Measurements from ENCODE around the gene NKTR. TPM values are rescaled to one million over a fixed set of nuclear protein-coding genes. Genes with fewer than 3 reads are reported as not detected.

NKTR gene
- total RNA-seq, 1 donor from 2014 or later = 50.0 TPM

DNA sequence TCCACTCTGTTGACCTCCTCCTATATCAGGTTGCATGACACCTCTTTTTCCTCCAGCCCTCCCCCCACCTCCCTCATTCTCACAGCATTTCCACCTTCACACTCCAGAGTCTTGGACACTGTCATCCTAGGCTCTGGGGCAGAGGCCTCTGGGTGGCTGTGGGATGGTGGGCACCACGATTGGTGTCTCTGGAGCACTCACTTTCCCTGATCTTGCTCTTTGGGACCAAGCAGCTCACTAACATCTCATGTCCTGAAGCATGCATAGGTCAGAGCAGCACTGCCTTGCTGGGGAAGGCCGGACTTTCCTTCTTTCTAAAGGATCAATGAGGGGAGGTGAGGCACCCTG lies 67.9 kb downstream of the NKTR start:
- TF ChIP-seq, protein P1, sequence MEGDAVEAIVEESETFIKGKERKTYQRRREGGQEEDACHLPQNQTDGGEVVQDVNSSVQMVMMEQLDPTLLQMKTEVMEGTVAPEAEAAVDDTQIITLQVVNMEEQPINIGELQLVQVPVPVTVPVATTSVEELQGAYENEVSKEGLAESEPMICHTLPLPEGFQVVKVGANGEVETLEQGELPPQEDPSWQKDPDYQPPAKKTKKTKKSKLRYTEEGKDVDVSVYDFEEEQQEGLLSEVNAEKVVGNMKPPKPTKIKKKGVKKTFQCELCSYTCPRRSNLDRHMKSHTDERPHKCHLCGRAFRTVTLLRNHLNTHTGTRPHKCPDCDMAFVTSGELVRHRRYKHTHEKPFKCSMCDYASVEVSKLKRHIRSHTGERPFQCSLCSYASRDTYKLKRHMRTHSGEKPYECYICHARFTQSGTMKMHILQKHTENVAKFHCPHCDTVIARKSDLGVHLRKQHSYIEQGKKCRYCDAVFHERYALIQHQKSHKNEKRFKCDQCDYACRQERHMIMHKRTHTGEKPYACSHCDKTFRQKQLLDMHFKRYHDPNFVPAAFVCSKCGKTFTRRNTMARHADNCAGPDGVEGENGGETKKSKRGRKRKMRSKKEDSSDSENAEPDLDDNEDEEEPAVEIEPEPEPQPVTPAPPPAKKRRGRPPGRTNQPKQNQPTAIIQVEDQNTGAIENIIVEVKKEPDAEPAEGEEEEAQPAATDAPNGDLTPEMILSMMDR (IDR thresholded peaks at IDR 0.05) = no peak
- Mint-ChIP-seq H3K9me3 (ENCODE audit: low read depth) (peaks cover 7% of the 10 kb centered on the region), H3K27ac (ENCODE audit: unreplicated experiment) (no peak overlapping the region), H3K36me3 (ENCODE audit: low read depth) (no peaks in the 10 kb centered on the region), H3K4me3 (ENCODE audit: unreplicated experiment) (no peak overlapping the region), H3K4me1 (ENCODE audit: low read depth) (peaks cover 4% of the 10 kb centered on the region), H3K27me3 (ENCODE audit: low read depth) (no peaks in the 10 kb centered on the region)
- no peak for DNase-seq (ENCODE audit: low spot score)

DNA sequence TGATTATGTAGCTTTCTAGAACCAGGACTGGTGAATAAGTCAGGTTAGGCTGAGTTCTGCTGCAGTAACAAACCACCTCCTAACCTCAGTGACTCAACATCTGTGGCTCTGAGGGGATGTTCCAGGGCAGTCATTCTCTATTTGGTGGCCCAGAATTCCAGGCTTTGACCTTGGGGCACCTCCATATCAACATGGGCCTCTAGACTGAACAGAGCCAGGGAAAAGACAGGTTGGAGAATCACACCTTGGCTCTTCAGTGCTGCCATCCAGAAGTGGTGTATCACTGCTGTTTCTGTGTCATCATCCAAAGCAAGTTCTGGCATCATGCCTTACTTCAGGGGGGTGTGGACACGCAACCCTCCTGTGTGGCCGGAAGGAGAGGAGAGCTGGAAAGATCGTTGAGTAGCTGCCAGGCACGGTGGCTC lies 68.3 kb downstream of the NKTR start:
- H3K4me1 Mint-ChIP-seq (ENCODE audit: low read depth) = peaks cover 4% of the 10 kb centered on the region
- H3K27ac Mint-ChIP-seq (ENCODE audit: unreplicated experiment) = no peak overlapping the region
- H3K27me3 Mint-ChIP-seq (ENCODE audit: low read depth) = no peaks in the 10 kb centered on the region
- TF ChIP-seq, protein P1 (IDR thresholded peaks at IDR 0.05) = no peak
- H3K9me3 Mint-ChIP-seq (ENCODE audit: low read depth) = peaks cover 7% of the 10 kb centered on the region
- no peak overlapping the region for H3K4me3 Mint-ChIP-seq (ENCODE audit: unreplicated experiment)
- no peaks in the 10 kb centered on the region for H3K36me3 Mint-ChIP-seq (ENCODE audit: low read depth)
- no peak for DNase-seq (ENCODE audit: low spot score)

- H3K27me3 Mint-ChIP-seq (ENCODE audit: low read depth) = no peaks in the 10 kb centered on the region
- no peak for DNase-seq (ENCODE audit: low spot score)
Measured at GRCh38 chr3:42670051-42670576, 69.6 kb downstream of the NKTR start.

DNA sequence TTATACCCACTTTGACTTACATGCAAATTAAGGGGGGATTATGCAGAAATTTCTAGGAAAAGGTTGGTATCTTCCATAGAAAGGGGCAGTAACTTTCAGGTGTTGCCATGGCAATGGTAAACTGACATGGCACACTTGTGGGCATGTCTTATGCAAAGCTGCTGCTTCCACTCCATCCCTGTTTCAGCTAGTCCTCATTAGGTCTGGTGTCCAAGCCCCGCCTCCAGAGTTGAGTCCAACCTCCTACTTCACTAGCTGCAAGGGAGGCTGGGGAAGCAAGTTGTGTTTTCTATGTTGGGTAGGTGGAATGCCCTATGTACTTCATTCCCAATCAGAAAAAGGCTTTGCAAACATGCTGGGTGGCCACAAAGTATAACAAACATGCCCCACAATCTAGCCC lies 70.2 kb downstream of the NKTR start:
- no peaks in the 10 kb centered on the region for H3K36me3 Mint-ChIP-seq (ENCODE audit: low read depth)
- H3K4me1 Mint-ChIP-seq (ENCODE audit: low read depth) = peaks cover 13% of the 10 kb centered on the region
- TF ChIP-seq, protein P1 (IDR thresholded peaks at IDR 0.05) = no peak
- no peak for DNase-seq (ENCODE audit: low spot score)
- no peak overlapping the region for H3K27ac Mint-ChIP-seq (ENCODE audit: unreplicated experiment)
- H3K9me3 Mint-ChIP-seq (ENCODE audit: low read depth) = peaks cover 7% of the 10 kb centered on the region
- H3K4me3 Mint-ChIP-seq (ENCODE audit: unreplicated experiment) = no peak overlapping the region
- H3K27me3 Mint-ChIP-seq (ENCODE audit: low read depth) = no peaks in the 10 kb centered on the region

More at GRCh38 chr3:42670051-42670576, 69.6 kb downstream of the NKTR start:
- no peaks in the 10 kb centered on the region for H3K36me3 Mint-ChIP-seq (ENCODE audit: low read depth)
- H3K9me3 Mint-ChIP-seq (ENCODE audit: low read depth) = peaks cover 7% of the 10 kb centered on the region
- no peak overlapping the region for H3K4me3 Mint-ChIP-seq (ENCODE audit: unreplicated experiment)
- no peak overlapping the region for H3K27ac Mint-ChIP-seq (ENCODE audit: unreplicated experiment)
- peaks cover 13% of the 10 kb centered on the region for H3K4me1 Mint-ChIP-seq (ENCODE audit: low read depth)
- TF ChIP-seq, protein P1 (IDR thresholded peaks at IDR 0.05) = no peak

DNA sequence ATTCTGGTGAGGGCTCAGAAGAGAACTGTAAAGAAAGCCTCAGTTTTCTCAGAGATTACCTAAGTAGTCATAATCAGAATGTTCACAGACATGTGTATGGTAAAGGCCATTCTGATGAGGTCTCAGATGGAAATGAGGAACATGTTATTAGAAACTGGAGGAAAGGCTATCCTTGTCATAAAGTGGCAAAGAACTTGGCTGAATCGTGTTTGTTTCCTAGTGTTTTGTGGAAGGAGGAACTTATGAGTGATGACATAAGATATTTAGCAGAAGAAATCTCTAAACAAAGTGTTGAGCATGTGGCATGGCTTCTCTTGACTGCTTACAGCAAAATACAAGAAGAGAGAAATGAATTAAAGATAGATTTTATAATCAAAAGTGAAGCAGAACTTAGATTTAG lies 72.0 kb downstream of the NKTR start:
- H3K27me3 Mint-ChIP-seq (ENCODE audit: low read depth) = no peaks in the 10 kb centered on the region
- no peaks in the 10 kb centered on the region for H3K36me3 Mint-ChIP-seq (ENCODE audit: low read depth)
- TF ChIP-seq, protein P1 (IDR thresholded peaks at IDR 0.05) = no peak
- H3K4me1 Mint-ChIP-seq (ENCODE audit: low read depth) = peaks cover 9% of the 10 kb centered on the region
- no peak overlapping the region for H3K27ac Mint-ChIP-seq (ENCODE audit: unreplicated experiment)
- peaks cover 18% of the 10 kb centered on the region for H3K9me3 Mint-ChIP-seq (ENCODE audit: low read depth)
- no peak for DNase-seq (ENCODE audit: low spot score)
- no peak overlapping the region for H3K4me3 Mint-ChIP-seq (ENCODE audit: unreplicated experiment)
